Inferior parietal cortex (tissue), 1 donor: ENCODE results near the gene ENTR1.

Experiments used
- DNase-seq: peaks from one replicate; pipeline ENCODE4 v3.0.0-alpha.2; 2016; ENCODE audit errors: extremely low spot score

Gene ENTR1

DNA sequence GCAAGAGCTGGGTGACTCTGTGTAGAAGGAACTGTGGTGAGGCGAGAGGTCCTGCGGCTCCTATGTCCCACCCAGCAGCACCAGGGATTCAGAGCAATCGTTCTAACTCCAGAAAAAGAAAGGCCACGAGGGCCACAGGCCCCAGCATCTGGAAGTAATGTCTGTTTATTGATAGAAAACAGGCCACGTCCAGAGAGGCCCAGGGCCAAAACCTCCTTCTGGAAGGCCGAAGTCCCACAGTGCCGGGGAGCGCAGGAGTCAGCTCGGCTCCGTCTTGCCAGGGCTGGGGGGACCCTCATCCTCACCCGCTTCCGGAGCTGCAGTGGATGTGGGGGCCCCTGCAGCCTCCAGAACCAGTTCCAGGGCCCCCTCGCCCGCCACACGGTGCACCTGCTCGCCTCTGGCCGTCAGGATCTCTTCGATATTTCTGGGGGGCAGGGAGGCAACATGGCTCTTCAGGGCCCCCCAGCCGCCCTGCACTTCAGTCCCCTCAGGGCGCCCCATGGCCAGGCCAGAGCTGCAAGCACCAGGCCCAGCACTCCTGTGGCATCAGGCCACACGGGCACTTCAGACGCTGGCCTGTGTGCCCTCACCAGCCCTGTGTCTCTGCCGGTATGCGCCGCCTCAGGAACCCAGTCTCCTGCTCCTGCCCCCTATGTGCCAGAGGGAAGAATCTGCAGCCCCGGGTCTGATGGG is 48.5 kb downstream of the ENTR1 start:
- no peak for DNase-seq

DNA sequence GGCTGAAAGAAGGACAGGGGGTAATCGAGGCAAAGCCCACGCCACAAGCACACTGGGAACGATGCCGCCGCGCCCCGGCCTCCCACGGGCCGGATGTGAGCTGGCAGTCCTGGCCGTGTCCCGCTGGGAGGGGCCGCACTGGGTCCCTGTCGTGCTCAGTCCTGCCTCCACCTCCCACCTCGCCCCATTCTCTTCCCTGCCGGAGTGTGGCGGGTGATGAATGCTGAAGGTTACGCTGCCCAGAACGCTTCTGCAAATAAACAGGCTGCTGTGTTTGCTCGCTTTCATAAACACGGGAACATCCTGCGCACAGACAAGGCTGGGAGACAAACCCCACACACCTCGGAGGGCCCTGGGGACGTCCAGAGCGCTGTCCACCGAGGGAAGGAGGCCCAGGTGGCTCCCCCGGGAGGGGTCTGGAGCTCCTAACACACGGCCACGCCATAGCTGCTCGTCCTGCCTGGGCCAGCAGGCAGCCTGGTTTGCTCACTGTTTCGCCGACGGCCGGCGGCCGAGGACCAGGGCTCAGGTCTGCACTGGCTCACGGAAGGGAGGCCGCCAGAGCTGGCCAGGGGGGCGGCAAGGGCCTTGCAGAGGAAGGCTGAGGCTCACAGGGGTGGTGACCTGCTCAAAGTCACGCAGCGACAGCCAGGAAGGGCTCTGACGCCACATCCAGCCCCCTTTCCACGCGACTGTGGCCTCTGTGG is 49.2 kb downstream of the ENTR1 start:
- DNase-seq: no peak

DNA sequence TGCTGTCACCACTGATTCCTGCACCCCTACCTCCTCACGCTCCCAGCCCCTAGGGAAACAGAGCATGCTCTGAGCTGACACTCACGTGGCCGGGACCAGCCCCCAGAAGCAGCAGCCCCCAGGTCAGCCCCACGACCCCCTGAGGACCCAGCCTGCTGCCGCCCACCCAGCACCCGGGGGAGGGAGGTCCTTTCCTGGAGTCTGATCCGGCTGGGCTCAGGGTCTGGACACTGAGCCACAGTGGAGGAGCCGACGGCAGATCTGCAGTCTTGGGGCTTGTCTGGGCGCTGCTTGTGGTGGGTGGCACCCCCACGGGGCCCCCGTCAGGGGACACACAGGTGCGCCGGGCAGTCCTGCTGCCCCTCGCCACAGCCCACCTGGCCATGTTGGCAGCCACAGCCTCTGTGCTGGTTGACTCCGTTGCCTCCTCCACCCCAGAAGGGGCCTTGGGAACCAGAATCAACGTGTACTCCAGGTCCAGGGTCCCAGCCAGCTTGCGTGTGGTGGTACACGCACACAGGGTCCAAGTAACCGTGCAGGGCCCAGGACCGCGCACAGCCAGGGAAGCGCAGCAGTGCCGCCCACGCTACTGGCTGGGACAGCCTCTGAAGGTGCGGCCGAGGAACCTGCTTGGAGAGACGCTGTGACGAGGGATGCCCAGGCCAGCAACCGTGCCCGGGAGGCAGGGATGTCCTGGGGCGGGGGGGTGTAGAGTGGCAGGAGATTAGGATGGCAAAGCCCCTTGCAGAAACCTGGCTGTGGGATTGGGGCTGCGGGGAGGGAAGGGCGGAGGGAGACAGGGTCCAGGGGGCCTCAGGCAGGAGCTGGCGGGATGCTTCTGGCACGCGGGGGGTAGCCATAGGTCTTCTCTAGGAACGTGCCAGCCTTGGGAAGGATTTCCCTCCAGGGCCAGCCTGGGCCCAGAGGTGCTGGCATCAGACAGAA is 50.4 kb downstream of the ENTR1 start:
- no peak for DNase-seq

DNA sequence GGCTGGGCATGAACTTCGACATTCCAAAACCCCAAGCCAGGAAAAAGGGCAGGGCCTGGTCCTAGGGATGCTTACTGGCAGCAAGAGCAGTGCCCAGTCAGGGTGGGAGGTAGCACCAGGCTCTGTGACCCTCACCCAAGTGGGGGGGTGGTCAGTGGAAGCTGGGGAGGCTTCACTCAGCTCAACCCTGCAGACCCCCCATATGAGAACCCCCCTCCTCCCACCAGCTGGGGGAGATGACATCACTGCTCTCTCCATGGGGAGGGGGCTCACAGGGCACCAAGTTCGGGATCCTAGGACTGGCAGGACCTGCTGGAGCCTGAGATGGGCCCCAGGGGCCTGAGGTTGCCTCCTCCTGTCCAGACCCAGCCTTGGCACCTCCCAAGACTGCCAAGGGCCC is 51.5 kb downstream of the ENTR1 start:
- no peak for DNase-seq

DNA sequence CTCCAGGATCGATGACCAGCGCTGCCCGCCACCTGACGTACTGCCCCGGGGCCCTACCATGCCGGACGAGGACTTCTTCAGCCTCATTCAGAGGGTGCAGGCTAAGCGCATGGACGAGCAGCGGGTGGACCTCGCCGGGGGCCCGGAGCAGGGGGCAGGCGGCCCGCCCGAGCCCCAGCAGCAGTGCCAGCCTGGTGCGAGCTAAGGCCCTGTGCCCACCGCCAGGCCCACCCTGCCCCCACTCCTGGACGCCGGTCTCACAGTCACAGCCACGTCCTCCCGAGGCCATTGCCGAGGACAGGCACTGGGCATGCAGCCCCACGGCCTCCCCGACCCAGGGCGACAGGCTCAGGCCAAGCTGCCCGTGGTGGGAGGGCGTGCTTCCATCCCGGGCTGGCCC is 52.4 kb downstream of the ENTR1 start:
- no peak for DNase-seq

DNA sequence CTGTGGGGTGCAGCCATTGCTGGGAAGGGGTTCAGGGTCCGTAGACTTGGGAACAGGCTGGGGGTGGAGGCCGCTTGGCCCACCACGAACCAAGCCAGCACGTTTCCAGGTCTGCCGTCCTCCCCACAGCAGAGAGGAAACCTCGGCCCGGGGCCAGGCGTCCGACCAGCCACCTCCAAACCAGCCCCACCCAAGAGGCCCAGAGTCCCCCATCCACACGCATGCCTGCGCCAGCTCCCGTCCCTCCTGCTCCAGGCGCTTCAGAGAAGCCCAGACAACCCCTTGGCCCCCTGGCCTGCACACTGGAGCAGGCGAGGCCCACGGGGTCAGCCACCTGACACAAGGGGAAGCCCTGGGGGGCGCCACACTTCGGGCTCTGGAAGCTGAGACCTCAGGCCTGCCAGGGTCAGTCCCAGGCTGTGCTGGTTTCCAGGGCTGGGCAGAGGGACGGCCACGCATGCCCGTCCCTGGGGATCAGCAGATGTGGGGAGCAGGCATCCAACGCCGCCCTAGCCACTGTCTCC is 53.1 kb downstream of the ENTR1 start:
- no peak for DNase-seq

DNA sequence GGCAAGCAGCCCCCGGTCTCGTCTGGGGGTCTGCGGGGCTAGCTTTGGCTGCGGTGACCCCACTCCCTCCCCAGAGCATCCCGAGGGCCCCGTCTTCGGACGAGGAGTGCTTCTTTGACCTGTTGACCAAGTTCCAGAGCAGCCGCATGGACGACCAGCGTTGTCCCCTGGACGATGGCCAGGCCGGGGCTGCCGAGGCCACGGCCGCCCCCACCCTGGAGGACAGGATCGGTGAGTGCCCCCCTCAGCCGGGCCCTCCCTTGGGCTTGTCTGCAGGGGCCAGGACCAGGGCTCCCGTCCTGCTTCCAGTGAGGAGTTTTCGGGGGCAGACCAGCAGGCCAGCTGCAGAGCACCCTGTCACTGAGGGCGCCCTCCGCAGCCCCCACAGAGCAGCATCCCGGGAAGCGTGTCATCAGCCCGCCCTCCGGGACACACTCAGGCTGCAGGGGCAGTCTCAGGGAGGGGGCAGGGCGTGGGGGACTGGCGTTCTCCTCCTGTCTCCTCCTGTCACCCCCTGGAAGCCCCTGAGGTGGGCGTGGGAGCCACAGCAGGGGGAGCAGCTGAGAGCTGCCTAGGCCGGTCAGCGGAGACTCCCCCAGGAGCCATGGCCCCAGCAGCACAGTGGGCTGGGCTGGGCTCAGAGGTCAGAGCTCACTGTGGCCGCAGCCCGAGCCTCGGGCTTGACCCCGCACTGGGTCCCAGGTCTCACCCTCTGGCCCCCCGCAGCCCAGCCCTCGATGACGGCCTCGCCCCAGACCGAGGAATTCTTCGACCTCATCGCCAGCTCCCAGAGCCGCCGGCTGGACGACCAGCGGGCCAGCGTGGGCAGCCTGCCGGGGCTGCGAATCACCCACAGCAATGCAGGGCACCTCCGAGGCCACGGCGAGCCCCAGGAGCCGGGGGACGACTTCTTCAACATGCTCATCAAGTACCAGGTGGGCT is 54.5 kb downstream of the ENTR1 start:
- no peak for DNase-seq

DNA sequence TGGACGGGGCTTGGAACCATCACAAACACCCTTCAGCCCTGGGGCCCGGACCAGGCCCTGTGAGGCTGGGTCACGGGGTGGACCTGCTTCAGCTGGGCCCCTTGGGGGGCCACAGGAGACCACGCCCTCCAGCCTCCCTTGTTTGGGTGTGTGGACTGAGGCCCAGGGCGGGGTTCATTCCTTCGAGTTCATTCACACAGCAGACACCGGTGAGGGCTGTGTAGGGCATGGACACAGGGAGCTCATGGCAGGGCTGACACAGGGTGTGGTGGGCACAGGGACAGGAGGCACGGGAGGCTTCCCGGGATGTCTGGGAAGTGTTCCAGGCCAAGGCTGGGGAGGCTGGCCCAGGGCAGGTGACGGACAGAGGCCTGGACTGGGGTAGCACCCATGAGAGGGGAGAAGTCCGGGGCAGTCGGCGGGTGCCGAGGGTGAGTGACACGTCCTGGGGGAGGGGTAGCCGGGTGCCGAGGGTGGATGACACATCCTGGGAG is 55.8 kb downstream of the ENTR1 start:
- DNase-seq: no peak

DNA sequence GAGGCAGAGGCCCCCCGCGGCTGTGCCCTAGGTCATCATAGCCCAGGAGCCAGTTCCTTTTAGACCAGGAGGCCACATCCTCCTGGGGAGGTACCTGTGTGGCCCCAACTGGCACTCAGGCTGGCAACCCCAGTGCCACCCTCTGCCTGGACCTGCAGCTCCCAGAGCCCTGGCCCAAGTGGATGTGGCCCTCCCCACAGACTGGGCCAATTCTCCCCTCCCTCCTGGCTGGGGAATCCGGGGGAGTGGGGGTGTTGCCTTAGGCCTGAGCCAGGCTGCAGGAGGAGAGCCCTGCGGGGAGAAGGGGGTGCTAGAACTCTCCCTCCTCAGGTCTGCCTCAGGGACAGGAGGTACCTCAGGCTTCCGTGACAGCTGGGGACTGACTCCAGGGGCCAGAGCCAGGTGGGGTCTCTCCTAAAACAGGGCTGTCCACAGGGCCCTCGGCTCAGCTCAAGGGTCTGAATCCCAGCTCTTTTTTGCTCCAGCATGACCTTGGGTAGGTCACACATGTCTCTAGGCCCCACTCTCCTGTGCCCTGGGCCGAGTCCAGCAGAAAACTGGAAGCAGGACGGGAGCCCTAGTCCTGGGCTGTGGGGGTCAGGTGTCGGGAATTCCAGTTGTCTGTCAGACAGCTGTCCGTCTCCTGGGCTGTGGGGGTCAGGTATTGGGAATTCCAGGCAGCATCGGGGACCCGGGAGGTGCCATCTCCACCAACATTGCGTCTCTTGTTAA is 56.5 kb downstream of the ENTR1 start:
- DNase-seq: no peak

DNA sequence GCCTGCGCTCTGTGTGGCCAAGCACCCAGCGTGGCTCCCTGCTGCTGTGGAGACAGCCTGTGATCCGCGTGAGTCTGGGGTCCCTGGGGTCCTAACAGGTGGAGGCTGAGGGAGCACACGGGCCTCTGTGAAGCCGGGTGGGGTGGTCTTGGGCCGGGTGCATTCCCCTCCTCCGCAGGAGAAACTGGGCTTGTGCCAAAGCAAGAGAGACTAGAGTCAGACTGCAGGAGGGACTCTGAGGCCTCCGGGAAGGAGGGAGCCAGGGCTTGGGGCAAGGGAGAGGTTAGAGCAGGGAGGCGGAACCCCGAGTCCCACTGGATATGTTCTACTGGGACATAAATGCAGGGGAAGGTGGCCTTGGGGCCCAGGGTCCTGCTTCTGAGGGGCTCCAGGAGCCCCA is 57.3 kb downstream of the ENTR1 start:
- no peak for DNase-seq

DNA sequence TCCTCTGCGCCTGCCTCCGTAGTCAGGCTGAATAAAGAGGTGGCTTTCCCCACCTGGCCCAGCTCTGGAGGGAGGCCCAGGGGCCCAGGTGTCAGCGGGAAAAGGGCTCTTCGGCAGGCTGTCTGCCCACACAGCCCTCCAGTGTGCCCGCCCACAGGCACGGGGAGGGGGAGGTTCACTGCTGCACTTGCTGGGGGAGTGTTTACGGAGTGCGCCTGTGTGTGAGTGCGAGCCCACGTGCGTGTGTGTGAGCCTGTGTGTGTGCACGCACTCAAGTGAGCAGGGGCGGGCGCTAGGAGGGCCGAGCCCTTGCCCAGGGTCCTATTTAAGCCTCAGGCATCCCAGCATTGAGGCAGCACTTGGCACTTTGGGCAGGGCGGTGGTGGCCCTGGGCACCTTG is 57.7 kb downstream of the ENTR1 start:
- DNase-seq: no peak
